OCI-LY7 (cell line): ENCODE results near the gene DCT. TPM values are rescaled to one million over a fixed set of nuclear protein-coding genes. Genes with fewer than 3 reads are reported as not detected.

Experiments used
- BruUV-seq: library from RNA; stranded (reverse); fragments of 400-500 nt; replicated peaks from 2 replicates; lab custom pipeline; 2021; lab: Mats Ljungman, UMichigan
- CTCF ChIA-PET: fragments of 300-600 bp; sonication (Branson Sonifier 250); formaldehyde crosslinking; loops from one replicate; lab custom pipeline; 2022; ENCODE audit warnings: antibody characterized with exemption; ENCODE audit not compliant: unreplicated experiment; lab: Charles Lee
- POLR2A ChIA-PET: fragments of 300-600 bp; sonication (Branson Sonifier 250); formaldehyde crosslinking; loops from one replicate; lab custom pipeline; 2022; ENCODE audit warnings: antibody characterized with exemption; lab: Charles Lee
- DNase-seq: peaks from one replicate; pipeline ENCODE4 v3.0.0-alpha.2; 2015; ENCODE audit warnings: low spot score
- H2AFZ ChIP-seq: fragments of 200-600 bp; sonication (generic), shearing (Covaris generic); 2 replicates; pipeline ENCODE4 v1.6.1; 2014; ENCODE audit warnings: mild to moderate bottlenecking, antibody characterized with exemption, low read length, moderate library complexity
- H3K27ac ChIP-seq: fragments of 200-600 bp; sonication (generic); 2 replicates; pipeline ENCODE4 v1.5.1; 2014; ENCODE audit warnings: mixed run types, low read depth, mild to moderate bottlenecking, moderate library complexity, low read length, inconsistent platforms; ENCODE audit not compliant: poor library complexity, severe bottlenecking
- H3K36me3 ChIP-seq: fragments of 200-600 bp; sonication (generic); 2 replicates; pipeline ENCODE4 v1.6.1; 2014; ENCODE audit warnings: mild to moderate bottlenecking, antibody characterized with exemption, low read length, moderate library complexity, mixed read lengths; ENCODE audit not compliant: insufficient read depth
- H3K4me1 ChIP-seq: fragments of 200-600 bp; sonication (generic); 2 replicates; pipeline ENCODE4 v1.5.1; 2014; ENCODE audit warnings: mild to moderate bottlenecking, low read length; ENCODE audit not compliant: insufficient read depth, poor library complexity, severe bottlenecking
- H3K4me2 ChIP-seq: fragments of 200-600 bp; sonication (generic); 2 replicates; pipeline ENCODE4 v1.6.1; 2014; ENCODE audit warnings: mild to moderate bottlenecking, low read length
- H3K4me3 ChIP-seq: fragments of 200-600 bp; sonication (generic); 2 replicates; pipeline ENCODE4 v1.5.1; 2014; ENCODE audit warnings: mild to moderate bottlenecking, low read depth, low read length; ENCODE audit not compliant: poor library complexity, severe bottlenecking
- H3K79me2 ChIP-seq: fragments of 200-600 bp; sonication (generic); 2 replicates; pipeline ENCODE4 v1.6.1; 2016; ENCODE audit warnings: low read depth, mild to moderate bottlenecking, low read length, moderate library complexity, mixed read lengths; ENCODE audit not compliant: insufficient read depth
- H3K9me2 ChIP-seq: fragments of 200-600 bp; sonication (generic); 2 replicates; pipeline ENCODE4 v1.6.1; 2016; ENCODE audit warnings: mild to moderate bottlenecking, low read length, mixed read lengths; ENCODE audit not compliant: insufficient read depth
- H3K9me3 ChIP-seq: fragments of 200-600 bp; sonication (generic); 2 replicates; pipeline ENCODE4 v1.6.1; 2014; ENCODE audit warnings: mild to moderate bottlenecking, mixed run types, low read length, mixed read lengths
- H4K20me1 ChIP-seq: fragments of 200-600 bp; sonication (generic); 2 replicates; pipeline ENCODE4 v1.6.1; 2014; ENCODE audit warnings: mild to moderate bottlenecking, antibody characterized with exemption, low read length, moderate library complexity, mixed read lengths; ENCODE audit not compliant: insufficient read depth
- CTCF ChIP-seq: fragments of 200-600 bp; sonication (generic); conservative IDR thresholded peaks from 2 replicates; pipeline ENCODE4 v1.5.1; 2014; ENCODE audit warnings: mild to moderate bottlenecking, antibody characterized with exemption, low read length, moderate library complexity, mixed read lengths
- EZH2phosphoT487 ChIP-seq: fragments of 200-600 bp; sonication (generic); IDR thresholded peaks from 2 replicates; pipeline ENCODE4 v1.6.1; 2018; ENCODE audit warnings: low read depth, borderline replicate concordance, mild to moderate bottlenecking, mixed run types, antibody characterized with exemption, low read length, moderate library complexity, mixed read lengths
- intact Hi-C: fragments of 100-400 bp; cut with micrococcal nuclease; formaldehyde crosslinking; loops from one replicate; pipeline ENCODE4 v1.10.0; 2022; ENCODE audit not compliant: unreplicated experiment
- total RNA-seq, 2 experiments: library from RNA; depleted of rRNA in 1 of 2; stranded (reverse); fragments of >200 nt in 1 of 2; shearing (Covaris generic) in 1 of 2; gene quantifications; 2 replicates each; pipeline ENCODE4 v1.2.3, GENCODE V29; 2014 to 2022

DCT gene
- total RNA-seq, 2 experiments from 2014 or later = 0.25 TPM; not detected in 1

- TF ChIP-seq EZH2phosphoT487 = no peak
- no peak for TF ChIP-seq CTCF
- Histone ChIP-seq H2AFZ (no peak overlapping the region), H3K4me2 (no peak overlapping the region), H3K9me2 (no peaks in the 10 kb centered on the region), H3K79me2 (no peaks in the 10 kb centered on the region), H3K4me1 (no peaks in the 10 kb centered on the region), H3K4me3 (no peak overlapping the region), H4K20me1 (no peaks in the 10 kb centered on the region), H3K9me3 (no peaks in the 10 kb centered on the region), H3K27ac (no peak overlapping the region), H3K36me3 (no peaks in the 10 kb centered on the region)
- BruUV-seq = no TSS peak
- intact Hi-C loops = no loop called here
- DNase-seq = no peak
- ChIA-PET CTCF (no interaction called here), POLR2A (interaction anchor here (0.6 kb wide), 1 partner anchor 1075 kb away, joined by 3 read pairs; no protein-coding TSS in a partner anchor)
These were observed 24.6 kb downstream of the DCT start for GRCh38 chr13:94454906-94455305.

GRCh38 chr13:94454334-94454733, 25.1 kb downstream of the DCT start:
- Histone ChIP-seq H4K20me1 (no peaks in the 10 kb centered on the region), H3K27ac (no peak overlapping the region), H3K4me3 (no peak overlapping the region), H3K9me2 (no peaks in the 10 kb centered on the region), H3K9me3 (no peaks in the 10 kb centered on the region), H3K4me1 (no peaks in the 10 kb centered on the region), H3K79me2 (no peaks in the 10 kb centered on the region), H3K4me2 (no peak overlapping the region), H3K36me3 (no peaks in the 10 kb centered on the region), H2AFZ (no peak overlapping the region)
- no peak for TF ChIP-seq EZH2phosphoT487
- TF ChIP-seq CTCF = no peak
- no TSS peak for BruUV-seq
- DNase-seq = no peak
- ChIA-PET CTCF (no interaction called here), POLR2A (no interaction called here)
- intact Hi-C loops = no loop called here

- Histone ChIP-seq H3K4me1 (no peaks in the 10 kb centered on the region), H2AFZ (no peak overlapping the region), H3K4me3 (no peak overlapping the region), H3K79me2 (no peaks in the 10 kb centered on the region), H4K20me1 (no peaks in the 10 kb centered on the region), H3K4me2 (no peak overlapping the region), H3K36me3 (no peaks in the 10 kb centered on the region), H3K9me3 (no peaks in the 10 kb centered on the region), H3K9me2 (no peaks in the 10 kb centered on the region), H3K27ac (no peak overlapping the region)
- BruUV-seq = no TSS peak
- DNase-seq = no peak
- ChIA-PET CTCF (no interaction called here), POLR2A (interaction anchor here (0.6 kb wide), 1 partner anchor 112 kb away, joined by 3 read pairs; no protein-coding TSS in a partner anchor)
- TF ChIP-seq EZH2phosphoT487 = no peak
- TF ChIP-seq CTCF = no peak
- intact Hi-C loops = no loop called here
These were observed 34.7 kb downstream of the DCT start for GRCh38 chr13:94444826-94445225.
